HepG2 (cell line): ENCODE results near the gene KIF1B. TPM values are rescaled to one million over a fixed set of nuclear protein-coding genes. Genes with fewer than 3 reads are reported as not detected.

Experiments used
- MLLT10 ChIP-seq: sonication (generic); formaldehyde crosslinking; IDR thresholded peaks from 2 replicates; pipeline ENCODE4 v1.4.0; 2020; ENCODE audit warnings: missing genetic modification reagents
- POLR2AphosphoS5 ChIP-seq: IDR thresholded peaks from 2 replicates; pipeline ENCODE4 v1.6.1; 2012; ENCODE audit warnings: low read depth, low read length
- RBAK ChIP-seq: sonication (generic); formaldehyde crosslinking; IDR thresholded peaks from 2 replicates; pipeline ENCODE4 v1.5.1; 2020; ENCODE audit warnings: mild to moderate bottlenecking, missing genetic modification reagents
- SIX1 ChIP-seq: sonication (generic); formaldehyde crosslinking; IDR thresholded peaks from 2 replicates; pipeline ENCODE4 v1.4.0; 2020; ENCODE audit warnings: missing genetic modification reagents, borderline replicate concordance
- ZFP1 ChIP-seq: IDR thresholded peaks from 2 replicates; pipeline ENCODE4 v1.6.1; 2016
- ZNF207 ChIP-seq: fragments of 450-650 bp; IDR thresholded peaks from 2 replicates; pipeline ENCODE4 v1.6.1; 2016; ENCODE audit warnings: antibody characterized with exemption, borderline replicate concordance
- polyA plus RNA-seq, 8 experiments: library from polyadenylated mRNA; depleted of rRNA in 3 of 8; stranded (reverse) in 7 of 8; unstranded in 1 of 8; fragments of >200 nt; fragmentation: Illumina TruSeq in 4 of 8; extraction: Trizol in 4 of 8; gene quantifications; 2 replicates each; pipeline versions ENCODE4 v1.2.1 to v1.2.3, GENCODE V29; 2011 to 2016; ENCODE audit warnings: low read depth in 4 of 8, missing spikeins in 1 of 8, mixed read lengths in 1 of 8; ENCODE audit not compliant: insufficient read depth in 1 of 8
- total RNA-seq, 5 experiments: library from RNA; depleted of rRNA; stranded (reverse); fragments of >200 nt; fragmentation: Illumina TruSeq; extraction: Trizol; gene quantifications; 2 replicates each; pipeline ENCODE4 v1.2.3, GENCODE V29; 2016; ENCODE audit warnings: low read depth in 1 of 5
- TF ChIP-seq, protein P1 (sequence below): sonication (generic); formaldehyde crosslinking; IDR thresholded peaks from 2 replicates; pipeline ENCODE4 v1.4.0; 2020; ENCODE audit warnings: missing genetic modification reagents
- TF ChIP-seq, protein P2 (sequence below): sonication (generic); formaldehyde crosslinking; conservative IDR thresholded peaks from 2 replicates; pipeline ENCODE4 v1.8.0; 2022; ENCODE audit warnings: low read depth, missing genetic modification reagents
- TF ChIP-seq, protein P3 (sequence below): sonication (generic); formaldehyde crosslinking; IDR thresholded peaks from 2 replicates; pipeline ENCODE4 v1.4.0; 2020; ENCODE audit warnings: mild to moderate bottlenecking, missing genetic modification reagents
- TF ChIP-seq, protein P4 (sequence below): sonication (generic); formaldehyde crosslinking; IDR thresholded peaks from 2 replicates; pipeline ENCODE4 v1.5.1; 2020; ENCODE audit warnings: missing genetic modification reagents, mild to moderate bottlenecking, borderline replicate concordance
- TF ChIP-seq, protein P5 (sequence below): IDR thresholded peaks from 2 replicates; pipeline ENCODE4 v1.6.1; 2016
- TF ChIP-seq, protein P6 (sequence below): sonication (generic); formaldehyde crosslinking; IDR thresholded peaks from 2 replicates; pipeline ENCODE4 v1.4.0; 2020; ENCODE audit warnings: mild to moderate bottlenecking, missing genetic modification reagents, borderline replicate concordance
- TF ChIP-seq, protein P7 (sequence below): sonication (generic); formaldehyde crosslinking; conservative IDR thresholded peaks from 2 replicates; pipeline ENCODE4 v1.4.0; 2020; ENCODE audit warnings: missing genetic modification reagents

The KIF1B gene
- total and polyA plus RNA-seq, 2 of the 13 experiments (the other 11 are each of a cell fraction or from before 2014, with no cell fraction given), result 26.7 to 32.5 TPM

DNA sequence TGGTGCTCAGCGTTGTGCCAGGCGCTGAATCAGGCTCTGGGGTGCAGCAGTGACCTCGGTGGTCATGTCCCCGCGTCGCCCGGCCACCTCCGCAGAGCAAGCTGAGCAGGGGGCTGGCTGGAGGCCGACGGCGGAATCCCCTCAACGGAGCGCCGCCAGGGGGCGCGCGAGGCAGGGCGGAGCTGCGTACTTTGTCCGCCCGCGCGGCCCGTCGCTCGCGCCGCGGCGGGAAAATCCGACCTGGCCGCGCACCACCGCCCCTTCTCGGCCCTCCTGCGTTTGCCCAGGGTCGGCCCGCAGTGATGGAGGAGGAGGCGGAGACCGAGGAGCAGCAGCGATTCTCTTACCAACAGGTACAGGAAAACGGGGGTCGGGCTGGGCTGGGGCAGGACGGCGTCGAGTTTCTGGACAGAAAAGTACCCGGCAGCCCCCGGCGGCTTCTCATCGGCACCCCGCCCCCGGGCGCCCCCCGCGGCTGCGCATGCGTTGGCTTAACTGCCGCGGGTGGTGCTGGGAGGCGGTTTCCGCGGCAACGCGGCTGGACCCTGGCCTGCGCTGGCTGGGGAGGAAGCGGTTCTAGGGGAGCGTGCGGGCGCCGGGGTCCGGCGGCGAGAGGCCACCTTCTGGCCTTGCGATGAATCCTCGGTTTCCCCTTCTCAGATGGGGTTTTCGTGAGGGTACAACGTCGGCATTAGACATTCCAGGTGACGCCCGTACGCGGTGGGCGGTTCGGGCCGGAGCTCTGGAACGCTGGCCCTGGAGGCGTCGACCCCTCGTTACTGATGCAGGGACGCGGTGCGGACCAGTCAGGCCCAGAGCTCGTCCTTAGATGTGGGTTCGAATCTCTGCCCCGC lies 220.1 kb downstream of the KIF1B start, which contains the start of gene CENPS (continued):
- no peak for TF ChIP-seq MLLT10 (CRISPR knock-in tag)
- TF ChIP-seq RBAK (CRISPR knock-in tag), result no peak
- peak; percentile 74 for TF ChIP-seq POLR2AphosphoS5
- TF ChIP-seq, protein P1, sequence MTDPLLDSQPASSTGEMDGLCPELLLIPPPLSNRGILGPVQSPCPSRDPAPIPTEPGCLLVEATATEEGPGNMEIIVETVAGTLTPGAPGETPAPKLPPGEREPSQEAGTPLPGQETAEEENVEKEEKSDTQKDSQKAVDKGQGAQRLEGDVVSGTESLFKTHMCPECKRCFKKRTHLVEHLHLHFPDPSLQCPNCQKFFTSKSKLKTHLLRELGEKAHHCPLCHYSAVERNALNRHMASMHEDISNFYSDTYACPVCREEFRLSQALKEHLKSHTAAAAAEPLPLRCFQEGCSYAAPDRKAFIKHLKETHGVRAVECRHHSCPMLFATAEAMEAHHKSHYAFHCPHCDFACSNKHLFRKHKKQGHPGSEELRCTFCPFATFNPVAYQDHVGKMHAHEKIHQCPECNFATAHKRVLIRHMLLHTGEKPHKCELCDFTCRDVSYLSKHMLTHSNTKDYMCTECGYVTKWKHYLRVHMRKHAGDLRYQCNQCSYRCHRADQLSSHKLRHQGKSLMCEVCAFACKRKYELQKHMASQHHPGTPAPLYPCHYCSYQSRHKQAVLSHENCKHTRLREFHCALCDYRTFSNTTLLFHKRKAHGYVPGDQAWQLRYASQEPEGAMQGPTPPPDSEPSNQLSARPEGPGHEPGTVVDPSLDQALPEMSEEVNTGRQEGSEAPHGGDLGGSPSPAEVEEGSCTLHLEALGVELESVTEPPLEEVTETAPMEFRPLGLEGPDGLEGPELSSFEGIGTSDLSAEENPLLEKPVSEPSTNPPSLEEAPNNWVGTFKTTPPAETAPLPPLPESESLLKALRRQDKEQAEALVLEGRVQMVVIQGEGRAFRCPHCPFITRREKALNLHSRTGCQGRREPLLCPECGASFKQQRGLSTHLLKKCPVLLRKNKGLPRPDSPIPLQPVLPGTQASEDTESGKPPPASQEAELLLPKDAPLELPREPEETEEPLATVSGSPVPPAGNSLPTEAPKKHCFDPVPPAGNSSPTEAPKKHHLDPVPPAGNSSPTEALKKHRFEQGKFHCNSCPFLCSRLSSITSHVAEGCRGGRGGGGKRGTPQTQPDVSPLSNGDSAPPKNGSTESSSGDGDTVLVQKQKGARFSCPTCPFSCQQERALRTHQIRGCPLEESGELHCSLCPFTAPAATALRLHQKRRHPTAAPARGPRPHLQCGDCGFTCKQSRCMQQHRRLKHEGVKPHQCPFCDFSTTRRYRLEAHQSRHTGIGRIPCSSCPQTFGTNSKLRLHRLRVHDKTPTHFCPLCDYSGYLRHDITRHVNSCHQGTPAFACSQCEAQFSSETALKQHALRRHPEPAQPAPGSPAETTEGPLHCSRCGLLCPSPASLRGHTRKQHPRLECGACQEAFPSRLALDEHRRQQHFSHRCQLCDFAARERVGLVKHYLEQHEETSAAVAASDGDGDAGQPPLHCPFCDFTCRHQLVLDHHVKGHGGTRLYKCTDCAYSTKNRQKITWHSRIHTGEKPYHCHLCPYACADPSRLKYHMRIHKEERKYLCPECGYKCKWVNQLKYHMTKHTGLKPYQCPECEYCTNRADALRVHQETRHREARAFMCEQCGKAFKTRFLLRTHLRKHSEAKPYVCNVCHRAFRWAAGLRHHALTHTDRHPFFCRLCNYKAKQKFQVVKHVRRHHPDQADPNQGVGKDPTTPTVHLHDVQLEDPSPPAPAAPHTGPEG (CRISPR knock-in tag), result peak; percentile 88
- TF ChIP-seq, protein P2, sequence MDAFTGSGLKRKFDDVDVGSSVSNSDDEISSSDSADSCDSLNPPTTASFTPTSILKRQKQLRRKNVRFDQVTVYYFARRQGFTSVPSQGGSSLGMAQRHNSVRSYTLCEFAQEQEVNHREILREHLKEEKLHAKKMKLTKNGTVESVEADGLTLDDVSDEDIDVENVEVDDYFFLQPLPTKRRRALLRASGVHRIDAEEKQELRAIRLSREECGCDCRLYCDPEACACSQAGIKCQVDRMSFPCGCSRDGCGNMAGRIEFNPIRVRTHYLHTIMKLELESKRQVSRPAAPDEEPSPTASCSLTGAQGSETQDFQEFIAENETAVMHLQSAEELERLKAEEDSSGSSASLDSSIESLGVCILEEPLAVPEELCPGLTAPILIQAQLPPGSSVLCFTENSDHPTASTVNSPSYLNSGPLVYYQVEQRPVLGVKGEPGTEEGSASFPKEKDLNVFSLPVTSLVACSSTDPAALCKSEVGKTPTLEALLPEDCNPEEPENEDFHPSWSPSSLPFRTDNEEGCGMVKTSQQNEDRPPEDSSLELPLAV (CRISPR knock-in tag), result peak; percentile 98
- TF ChIP-seq, protein P3, sequence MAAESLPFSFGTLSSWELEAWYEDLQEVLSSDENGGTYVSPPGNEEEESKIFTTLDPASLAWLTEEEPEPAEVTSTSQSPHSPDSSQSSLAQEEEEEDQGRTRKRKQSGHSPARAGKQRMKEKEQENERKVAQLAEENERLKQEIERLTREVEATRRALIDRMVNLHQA (CRISPR knock-in tag), result no peak
- TF ChIP-seq, protein P4, sequence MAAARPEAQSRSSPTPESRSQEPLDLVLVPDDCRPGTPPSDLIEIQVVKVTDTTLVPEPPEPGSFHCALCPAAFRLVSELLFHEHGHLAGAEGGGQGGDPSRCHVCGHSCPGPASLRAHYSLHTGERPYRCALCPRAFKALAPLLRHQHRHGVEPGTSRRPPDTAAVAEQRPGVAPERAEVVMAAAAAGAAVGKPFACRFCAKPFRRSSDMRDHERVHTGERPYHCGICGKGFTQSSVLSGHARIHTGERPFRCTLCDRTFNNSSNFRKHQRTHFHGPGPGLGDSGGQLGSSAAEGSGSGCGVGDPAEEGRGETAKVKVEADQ (CRISPR knock-in tag), result peak; percentile 96
- TF ChIP-seq, protein P5, sequence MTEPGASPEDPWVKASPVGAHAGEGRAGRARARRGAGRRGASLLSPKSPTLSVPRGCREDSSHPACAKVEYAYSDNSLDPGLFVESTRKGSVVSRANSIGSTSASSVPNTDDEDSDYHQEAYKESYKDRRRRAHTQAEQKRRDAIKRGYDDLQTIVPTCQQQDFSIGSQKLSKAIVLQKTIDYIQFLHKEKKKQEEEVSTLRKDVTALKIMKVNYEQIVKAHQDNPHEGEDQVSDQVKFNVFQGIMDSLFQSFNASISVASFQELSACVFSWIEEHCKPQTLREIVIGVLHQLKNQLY (CRISPR knock-in tag), result no peak
- no peak for TF ChIP-seq ZNF207
- TF ChIP-seq SIX1, result no peak
- TF ChIP-seq ZFP1 (CRISPR knock-in tag), result no peak
- TF ChIP-seq, protein P6, sequence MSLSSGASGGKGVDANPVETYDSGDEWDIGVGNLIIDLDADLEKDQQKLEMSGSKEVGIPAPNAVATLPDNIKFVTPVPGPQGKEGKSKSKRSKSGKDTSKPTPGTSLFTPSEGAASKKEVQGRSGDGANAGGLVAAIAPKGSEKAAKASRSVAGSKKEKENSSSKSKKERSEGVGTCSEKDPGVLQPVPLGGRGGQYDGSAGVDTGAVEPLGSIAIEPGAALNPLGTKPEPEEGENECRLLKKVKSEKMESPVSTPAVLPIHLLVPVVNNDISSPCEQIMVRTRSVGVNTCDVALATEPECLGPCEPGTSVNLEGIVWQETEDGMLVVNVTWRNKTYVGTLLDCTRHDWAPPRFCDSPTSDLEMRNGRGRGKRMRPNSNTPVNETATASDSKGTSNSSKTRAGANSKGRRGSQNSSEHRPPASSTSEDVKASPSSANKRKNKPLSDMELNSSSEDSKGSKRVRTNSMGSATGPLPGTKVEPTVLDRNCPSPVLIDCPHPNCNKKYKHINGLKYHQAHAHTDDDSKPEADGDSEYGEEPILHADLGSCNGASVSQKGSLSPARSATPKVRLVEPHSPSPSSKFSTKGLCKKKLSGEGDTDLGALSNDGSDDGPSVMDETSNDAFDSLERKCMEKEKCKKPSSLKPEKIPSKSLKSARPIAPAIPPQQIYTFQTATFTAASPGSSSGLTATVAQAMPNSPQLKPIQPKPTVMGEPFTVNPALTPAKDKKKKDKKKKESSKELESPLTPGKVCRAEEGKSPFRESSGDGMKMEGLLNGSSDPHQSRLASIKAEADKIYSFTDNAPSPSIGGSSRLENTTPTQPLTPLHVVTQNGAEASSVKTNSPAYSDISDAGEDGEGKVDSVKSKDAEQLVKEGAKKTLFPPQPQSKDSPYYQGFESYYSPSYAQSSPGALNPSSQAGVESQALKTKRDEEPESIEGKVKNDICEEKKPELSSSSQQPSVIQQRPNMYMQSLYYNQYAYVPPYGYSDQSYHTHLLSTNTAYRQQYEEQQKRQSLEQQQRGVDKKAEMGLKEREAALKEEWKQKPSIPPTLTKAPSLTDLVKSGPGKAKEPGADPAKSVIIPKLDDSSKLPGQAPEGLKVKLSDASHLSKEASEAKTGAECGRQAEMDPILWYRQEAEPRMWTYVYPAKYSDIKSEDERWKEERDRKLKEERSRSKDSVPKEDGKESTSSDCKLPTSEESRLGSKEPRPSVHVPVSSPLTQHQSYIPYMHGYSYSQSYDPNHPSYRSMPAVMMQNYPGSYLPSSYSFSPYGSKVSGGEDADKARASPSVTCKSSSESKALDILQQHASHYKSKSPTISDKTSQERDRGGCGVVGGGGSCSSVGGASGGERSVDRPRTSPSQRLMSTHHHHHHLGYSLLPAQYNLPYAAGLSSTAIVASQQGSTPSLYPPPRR, result no peak
- TF ChIP-seq, protein P7, sequence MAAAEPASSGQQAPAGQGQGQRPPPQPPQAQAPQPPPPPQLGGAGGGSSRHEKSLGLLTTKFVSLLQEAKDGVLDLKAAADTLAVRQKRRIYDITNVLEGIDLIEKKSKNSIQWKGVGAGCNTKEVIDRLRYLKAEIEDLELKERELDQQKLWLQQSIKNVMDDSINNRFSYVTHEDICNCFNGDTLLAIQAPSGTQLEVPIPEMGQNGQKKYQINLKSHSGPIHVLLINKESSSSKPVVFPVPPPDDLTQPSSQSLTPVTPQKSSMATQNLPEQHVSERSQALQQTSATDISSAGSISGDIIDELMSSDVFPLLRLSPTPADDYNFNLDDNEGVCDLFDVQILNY (CRISPR knock-in tag), result peak; percentile 100
